ENCODE data around the gene KLF13. TPM values are rescaled to one million over a fixed set of nuclear protein-coding genes. Genes with fewer than 3 reads are reported as not detected.

KLF13 gene
- total RNA-seq, 4 donors from 2014 or later: 50.8 to 151 (median 98.7) TPM

DNA sequence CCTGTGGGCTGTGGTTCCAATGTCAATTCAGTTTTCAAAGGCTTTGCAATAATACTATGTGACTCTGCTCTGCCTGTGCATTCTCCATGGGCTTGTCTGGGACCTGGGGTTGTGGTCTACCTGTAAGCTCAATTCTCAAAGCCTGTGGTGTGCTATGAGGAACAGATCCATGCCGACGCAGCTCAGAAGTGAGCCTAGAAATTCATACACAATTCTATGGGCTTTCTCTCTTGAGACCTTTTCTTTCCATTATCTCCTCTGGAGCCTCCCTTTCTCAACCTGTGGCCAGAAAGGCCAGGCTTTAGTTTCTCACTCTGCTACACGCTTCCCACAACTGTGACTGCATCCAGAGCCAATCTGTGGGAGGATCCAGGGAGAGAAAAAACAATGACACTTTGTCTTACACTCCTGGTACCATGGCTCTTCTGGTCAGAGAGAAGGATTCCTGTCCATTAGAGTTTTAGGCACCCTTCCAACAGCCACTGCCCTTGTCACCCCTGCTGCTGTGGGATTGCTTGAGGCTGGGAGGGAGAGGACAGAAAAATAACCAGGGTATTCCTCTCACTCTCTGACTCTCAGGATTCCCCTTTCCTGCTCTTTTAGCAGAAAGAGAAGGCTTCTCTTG, 34.1 kb upstream of the KLF13 start:
- peak in 1 of 2 donors; percentile 53 for DNase-seq (ENCODE audit: low spot score in 2 of 2)
- intact Hi-C loops (cut with DNase I; ENCODE audit: low total_unique reads): loop anchor here (10.0 kb wide), 1 partner anchor 58 kb away; no protein-coding TSS in a partner anchor
- WGBS, 2 donors: 57 to 74% methylated on average over 3 of the region's 3 CpGs
- TF ChIP-seq CTCF (IDR thresholded peaks at IDR 0.05) (no peak), POLR2A (IDR thresholded peaks at IDR 0.05) (no peak)
- H3K4me3 ChIP-seq (ENCODE audit: low read depth, poor library complexity, severe bottlenecking): no peak overlapping the region

DNA sequence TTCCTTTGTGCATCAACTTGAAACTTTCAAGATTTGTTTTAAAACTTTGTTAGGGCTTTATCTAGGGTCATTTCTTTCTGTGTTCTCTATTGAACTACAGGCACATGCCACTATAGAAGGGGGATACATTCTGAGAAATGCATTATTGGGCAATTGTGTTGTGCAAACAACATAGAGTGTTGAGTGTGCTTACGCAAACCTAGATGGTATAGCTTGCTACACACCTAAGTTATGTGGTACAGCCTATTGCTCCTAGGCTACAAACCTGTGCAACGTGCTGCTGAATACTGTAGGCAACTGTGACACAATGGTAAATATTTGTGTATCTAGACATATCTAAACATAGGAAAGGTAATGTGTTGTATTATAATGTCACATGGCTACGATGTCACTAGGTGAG, 33.0 kb upstream of the KLF13 start:
- intact Hi-C loops (cut with DNase I; ENCODE audit: low total_unique reads): loop anchor here (10.0 kb wide), 1 partner anchor 59 kb away; no protein-coding TSS in a partner anchor
- TF ChIP-seq CTCF (IDR thresholded peaks at IDR 0.05): no peak
- no peak for TF ChIP-seq POLR2A (IDR thresholded peaks at IDR 0.05)
- 85 to 91% methylated on average over 3 of the region's 3 CpGs for WGBS, 2 donors
- DNase-seq (ENCODE audit: low spot score in 2 of 2): no peak
- no peak overlapping the region for H3K4me3 ChIP-seq (ENCODE audit: low read depth, poor library complexity, severe bottlenecking)

- H3K4me3 ChIP-seq (ENCODE audit: low read depth, poor library complexity, severe bottlenecking): no peak overlapping the region
- WGBS, 2 donors: 91 to 98% methylated on average over 2 of the region's 2 CpGs
- peak in 1 of 2 donors; percentile 49 for DNase-seq (ENCODE audit: low spot score in 2 of 2)
- TF ChIP-seq POLR2A (IDR thresholded peaks at IDR 0.05) (no peak), CTCF (IDR thresholded peaks at IDR 0.05) (no peak)
- intact Hi-C loops (cut with DNase I; ENCODE audit: low total_unique reads): loop anchor here (10.0 kb wide), 1 partner anchor 59 kb away; no protein-coding TSS in a partner anchor
These were observed 32.6 kb upstream of the KLF13 start for GRCh38 chr15:31294067-31294466.

DNA sequence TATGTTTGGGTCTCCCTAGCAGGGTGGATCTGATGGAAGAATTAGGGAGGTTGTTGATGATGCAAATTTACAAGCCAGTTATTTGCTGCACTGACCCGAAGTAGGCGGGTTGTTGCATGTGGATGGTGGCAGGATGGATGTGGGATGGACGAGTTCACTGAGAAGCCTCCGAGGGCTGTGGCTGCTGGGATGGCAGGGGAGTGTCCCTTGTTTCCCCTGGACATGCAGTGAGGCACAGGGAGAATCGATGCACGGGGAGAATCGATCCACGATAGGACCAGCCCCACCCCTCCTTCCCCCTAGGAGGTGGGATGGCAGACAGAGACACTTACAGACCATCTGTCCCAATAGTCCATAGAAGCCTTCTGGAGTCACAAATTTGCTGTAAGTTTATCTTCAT, 31.0 kb upstream of the KLF13 start:
- no peak overlapping the region for H3K4me3 ChIP-seq (ENCODE audit: low read depth, poor library complexity, severe bottlenecking)
- WGBS, 2 donors: 78% methylated on average over 8 of the region's 8 CpGs
- intact Hi-C loops (cut with DNase I; ENCODE audit: low total_unique reads): loop anchor here (10.0 kb wide), 1 partner anchor 61 kb away; no protein-coding TSS in a partner anchor
- TF ChIP-seq CTCF (IDR thresholded peaks at IDR 0.05) (no peak), POLR2A (IDR thresholded peaks at IDR 0.05) (no peak)
- peak; percentile 12 to 49 for DNase-seq (ENCODE audit: low spot score in 2 of 2)

DNA sequence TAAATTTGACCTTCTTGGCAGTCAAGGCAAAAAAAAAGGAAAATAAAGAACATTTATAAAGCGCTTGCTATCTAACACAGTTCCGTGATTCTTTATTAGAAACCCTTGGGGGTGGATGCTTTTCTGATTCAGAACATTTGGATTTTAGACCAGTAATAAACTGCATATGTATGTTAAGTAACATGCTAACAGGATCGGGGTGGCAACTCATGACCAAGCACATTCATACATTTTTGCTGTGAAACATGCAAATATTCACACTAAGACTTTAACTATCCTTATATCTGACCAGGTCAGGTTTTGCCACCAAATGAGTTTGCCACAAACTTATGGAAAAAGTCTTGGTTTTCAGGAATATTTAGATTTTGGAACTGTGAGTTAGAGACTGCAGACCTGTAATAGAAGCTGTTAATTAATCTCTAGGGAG, 30.4 kb upstream of the KLF13 start:
- no peak for DNase-seq (ENCODE audit: low spot score in 2 of 2)
- H3K4me3 ChIP-seq (ENCODE audit: low read depth, poor library complexity, severe bottlenecking): no peak overlapping the region
- TF ChIP-seq CTCF (IDR thresholded peaks at IDR 0.05) (no peak), POLR2A (IDR thresholded peaks at IDR 0.05) (no peak)
- 74 to 76% methylated on average over 3 of the region's 3 CpGs for WGBS, 2 donors
- intact Hi-C loops (cut with DNase I; ENCODE audit: low total_unique reads): loop anchor here (10.0 kb wide), 1 partner anchor 61 kb away; no protein-coding TSS in a partner anchor
